Femur (tissue), 1 donor: ENCODE measurements around the gene C9orf43.
"Not testable (repeated sequence)": the region's sequence is repeated elsewhere in the genome, so short reads cannot be mapped to it uniquely, and the experiment has no call there.

ENCODE experiments used
- DNase-seq: peaks from one replicate; pipeline ENCODE4 v3.0.0-alpha.2; 2017

Gene C9orf43

GRCh38 chr9:113381909-113382411 is 28.6 kb upstream of the C9orf43 start:
- DNase-seq: no peak

GRCh38 chr9:113386571-113387393 is 23.8 kb upstream of the C9orf43 start:
- no peak for DNase-seq

- no peak for DNase-seq
Measured at GRCh38 chr9:113387560-113388230, 22.9 kb upstream of the C9orf43 start.

- DNase-seq: no peak
Measured at GRCh38 chr9:113388833-113389232, 21.7 kb upstream of the C9orf43 start.

GRCh38 chr9:113389451-113389850 is 21.1 kb upstream of the C9orf43 start:
- DNase-seq: no peak

GRCh38 chr9:113390192-113390960 is 20.2 kb upstream of the C9orf43 start:
- no peak for DNase-seq

- no peak for DNase-seq
Measured at GRCh38 chr9:113391917-113392316, 18.6 kb upstream of the C9orf43 start.

- DNase-seq: no peak
Measured at GRCh38 chr9:113393281-113393680, 17.3 kb upstream of the C9orf43 start.

- DNase-seq: no peak
Measured at GRCh38 chr9:113395000-113395861, 15.3 kb upstream of the C9orf43 start.

- DNase-seq: no peak
Measured at GRCh38 chr9:113397203-113397631, 13.3 kb upstream of the C9orf43 start.

GRCh38 chr9:113398796-113399195 is 11.8 kb upstream of the C9orf43 start:
- no peak for DNase-seq

- DNase-seq: no peak
Measured at GRCh38 chr9:113399646-113400200, 10.8 kb upstream of the C9orf43 start.

- peak; percentile 100 for DNase-seq
Measured at GRCh38 chr9:113401027-113401792, 9.3 kb upstream of the C9orf43 start, which contains the start of gene ALAD. ALAD (minus strand) TSS chr9:113401284; CDS start chr9:113393559, 7,725 bp downstream.

- DNase-seq: no peak
Measured at GRCh38 chr9:113403646-113404045, 6.9 kb upstream of the C9orf43 start.

GRCh38 chr9:113406353-113406752 is 4.2 kb upstream of the C9orf43 start:
- DNase-seq: not testable (repeated sequence)

- peak; percentile 81 for DNase-seq
Measured at GRCh38 chr9:113406873-113407511, 3.6 kb upstream of the C9orf43 start.

- no peak for DNase-seq
Measured at GRCh38 chr9:113409481-113409880, 1.1 kb upstream of the C9orf43 start.

GRCh38 chr9:113409883-113410206 is 702 bp upstream of the C9orf43 start:
- no peak for DNase-seq

- no peak for DNase-seq
Measured at GRCh38 chr9:113416149-113416721, 5.7 kb downstream of the C9orf43 start.

- DNase-seq: no peak
Measured at GRCh38 chr9:113417370-113417769, 6.8 kb downstream of the C9orf43 start.
